ENCODE data around the gene SLC22A5. TPM values are rescaled to one million over a fixed set of nuclear protein-coding genes. Genes with fewer than 3 reads are reported as not detected.
"Not testable (repeated sequence)": the region's sequence is repeated elsewhere in the genome, so short reads cannot be mapped to it uniquely, and the experiment has no call there.

SLC22A5 gene
- total and polyA plus RNA-seq, 2 donors from 2014 or later, result 28.3 to 36.3 TPM

- intact Hi-C loops (cut with DNase I), result no loop called here
- no peaks in the 10 kb centered on the region for H3K9me3 ChIP-seq (ENCODE audit: control insufficient read depth in 2 of 3, insufficient read depth in 1 of 3, low read length in 3 of 3)
- no peaks in the 10 kb centered on the region for H3K27me3 ChIP-seq (ENCODE audit: control insufficient read depth, insufficient read depth, low read length)
- H3K4me3 ChIP-seq (ENCODE audit: low read length in 3 of 3), result no peak overlapping the region
- H3K4me1 ChIP-seq (ENCODE audit: control insufficient read depth in 2 of 3, insufficient read depth in 2 of 3, low read depth in 1 of 3, low read length in 3 of 3), result peaks cover 0 to 24% (median 10%) of the 10 kb centered on the region in 3 donors
- peak overlapping the region in 1 of 2 donors; percentile 60 for H3K27ac ChIP-seq (ENCODE audit: low read depth in 2 of 2, low read length in 2 of 2)
- FAIRE-seq (no peak), DNase-seq (peak; percentile 73 to 95 (median 84))
- H3K9ac ChIP-seq (ENCODE audit: low read length in 3 of 3), result peak overlapping the region in 1 of 3 donors; percentile 13
- H3K36me3 ChIP-seq (ENCODE audit: control insufficient read depth in 2 of 3, insufficient read depth in 3 of 3, low read length in 3 of 3), result no peaks in the 10 kb centered on the region
- TF ChIP-seq CTCF (IDR thresholded peaks at IDR 0.05; ENCODE audit: borderline replicate concordance, extremely low read depth, insufficient read depth), result no peak
Measured at GRCh38 chr5:132437604-132438266, 68.2 kb downstream of the SLC22A5 start.

- H3K9ac ChIP-seq (ENCODE audit: low read length in 3 of 3), result peak overlapping the region in 1 of 3 donors; percentile 13
- H3K27me3 ChIP-seq (ENCODE audit: control insufficient read depth, insufficient read depth, low read length); intact Hi-C loops (cut with DNase I); H3K36me3 ChIP-seq (ENCODE audit: control insufficient read depth in 2 of 3, insufficient read depth in 3 of 3, low read length in 3 of 3); FAIRE-seq; H3K4me3 ChIP-seq (ENCODE audit: low read length in 3 of 3); DNase-seq; H3K9me3 ChIP-seq (ENCODE audit: control insufficient read depth in 2 of 3, insufficient read depth in 1 of 3, low read length in 3 of 3): not testable (repeated sequence)
- peak overlapping the region in 1 of 2 donors; percentile 60 for H3K27ac ChIP-seq (ENCODE audit: low read depth in 2 of 2, low read length in 2 of 2)
- peaks cover 0 to 24% (median 10%) of the 10 kb centered on the region in 3 donors for H3K4me1 ChIP-seq (ENCODE audit: control insufficient read depth in 2 of 3, insufficient read depth in 2 of 3, low read depth in 1 of 3, low read length in 3 of 3)
Measured at GRCh38 chr5:132438267-132438645, 68.7 kb downstream of the SLC22A5 start.

- peaks cover 0 to 28% (median 10%) of the 10 kb centered on the region in 3 donors for H3K4me1 ChIP-seq (ENCODE audit: control insufficient read depth in 2 of 3, insufficient read depth in 2 of 3, low read depth in 1 of 3, low read length in 3 of 3)
- no peak for TF ChIP-seq CTCF (IDR thresholded peaks at IDR 0.05; ENCODE audit: borderline replicate concordance, extremely low read depth, insufficient read depth)
- no peaks in the 10 kb centered on the region for H3K27me3 ChIP-seq (ENCODE audit: control insufficient read depth, insufficient read depth, low read length)
- intact Hi-C loops (cut with DNase I), result no loop called here
- H3K9ac ChIP-seq (ENCODE audit: low read length in 3 of 3), result no peak overlapping the region
- H3K9me3 ChIP-seq (ENCODE audit: control insufficient read depth in 2 of 3, insufficient read depth in 1 of 3, low read length in 3 of 3), result no peaks in the 10 kb centered on the region
- DNase-seq (no peak), FAIRE-seq (no peak)
- no peak overlapping the region for H3K4me3 ChIP-seq (ENCODE audit: low read length in 3 of 3)
- no peaks in the 10 kb centered on the region for H3K36me3 ChIP-seq (ENCODE audit: control insufficient read depth in 2 of 3, insufficient read depth in 3 of 3, low read length in 3 of 3)
- H3K27ac ChIP-seq (ENCODE audit: low read depth in 2 of 2, low read length in 2 of 2), result no peak overlapping the region
Measured at GRCh38 chr5:132438917-132439316, 69.4 kb downstream of the SLC22A5 start.

GRCh38 chr5:132439521-132440089 is 70.1 kb downstream of the SLC22A5 start:
- intact Hi-C loops (cut with DNase I), result no loop called here
- no peaks in the 10 kb centered on the region for H3K9me3 ChIP-seq (ENCODE audit: control insufficient read depth in 2 of 3, insufficient read depth in 1 of 3, low read length in 3 of 3)
- no peaks in the 10 kb centered on the region for H3K27me3 ChIP-seq (ENCODE audit: control insufficient read depth, insufficient read depth, low read length)
- no peak overlapping the region for H3K9ac ChIP-seq (ENCODE audit: low read length in 3 of 3)
- H3K4me3 ChIP-seq (ENCODE audit: low read length in 3 of 3), result no peak overlapping the region
- no peak for FAIRE-seq
- H3K27ac ChIP-seq (ENCODE audit: low read depth in 2 of 2, low read length in 2 of 2), result peak overlapping the region in 1 of 2 donors; percentile 7
- peak in 1 of 5 donors; percentile 85 for DNase-seq
- H3K36me3 ChIP-seq (ENCODE audit: control insufficient read depth in 2 of 3, insufficient read depth in 3 of 3, low read length in 3 of 3), result no peaks in the 10 kb centered on the region
- no peak for TF ChIP-seq CTCF (IDR thresholded peaks at IDR 0.05; ENCODE audit: borderline replicate concordance, extremely low read depth, insufficient read depth)
- H3K4me1 ChIP-seq (ENCODE audit: control insufficient read depth in 2 of 3, insufficient read depth in 2 of 3, low read depth in 1 of 3, low read length in 3 of 3), result peaks cover 0 to 30% (median 10%) of the 10 kb centered on the region in 3 donors

Data from kidney (tissue), 14 donors.